IPS DF 6.9 (cell line): ENCODE results near the gene CAPN12.

Source experiments
- DNase-seq: peaks from one replicate; pipeline ENCODE4 v3.0.0-alpha.2; 2013; ENCODE audit warnings: low read depth, low spot score
- H3K27ac ChIP-seq: one replicate; pipeline ENCODE4 v1.5.1; 2013; ENCODE audit warnings: low read length, control low read depth
- H3K27me3 ChIP-seq: 2 replicates; pipeline ENCODE4 v1.6.1; 2013; ENCODE audit warnings: mild to moderate bottlenecking, low read length; ENCODE audit not compliant: control insufficient read depth, insufficient read depth
- H3K36me3 ChIP-seq: 2 replicates; pipeline ENCODE4 v1.6.1; 2013; ENCODE audit warnings: low read length; ENCODE audit not compliant: control insufficient read depth, insufficient read depth
- H3K4me1 ChIP-seq: 2 replicates; pipeline ENCODE4 v1.6.1; 2013; ENCODE audit warnings: low read length; ENCODE audit not compliant: control insufficient read depth, insufficient read depth
- H3K4me3 ChIP-seq: 2 replicates; pipeline ENCODE4 v1.5.1; 2013; ENCODE audit warnings: mild to moderate bottlenecking, low read length
- H3K9me3 ChIP-seq: 2 replicates; pipeline ENCODE4 v1.6.1; 2013; ENCODE audit warnings: low read length, inconsistent platforms; ENCODE audit not compliant: control insufficient read depth, insufficient read depth
- WGBS: extraction: QIAGEN DNeasy Blood & Tissue Kit; methylation state at CpG from one replicate; pipeline ENCODE4 v1.1.7; 2013; ENCODE audit warnings: mixed read lengths, missing lambda C conversion rate; ENCODE audit not compliant: insufficient read length, insufficient coverage; 5-methylcytosine and 5-hydroxymethylcytosine counted together

The CAPN12 gene

GRCh38 chr19:38723990-38724854 is 20.1 kb downstream of the CAPN12 start:
- Histone ChIP-seq H3K4me1 (no peaks in the 10 kb centered on the region), H3K27ac (no peak overlapping the region)
- WGBS: no CpG with 5 or more reads among the region's 42 CpGs

GRCh38 chr19:38723606-38723965 is 20.7 kb downstream of the CAPN12 start:
- Histone ChIP-seq H3K36me3 (peaks cover 78% of the 10 kb centered on the region), H3K4me3 (no peak overlapping the region), H3K27ac (no peak overlapping the region), H3K9me3 (no peaks in the 10 kb centered on the region), H3K27me3 (no peaks in the 10 kb centered on the region), H3K4me1 (no peaks in the 10 kb centered on the region)
- no CpG with 5 or more reads among the region's 11 CpGs for WGBS
- DNase-seq: no peak

More at GRCh38 chr19:38723990-38724854, 20.1 kb downstream of the CAPN12 start:
- DNase-seq: no peak
- H3K4me3 ChIP-seq: no peak overlapping the region
- H3K9me3 ChIP-seq: no peaks in the 10 kb centered on the region
- H3K27me3 ChIP-seq: no peaks in the 10 kb centered on the region
- H3K36me3 ChIP-seq: peaks cover 80% of the 10 kb centered on the region

- Histone ChIP-seq H3K36me3 (peaks cover 78% of the 10 kb centered on the region), H3K27ac (no peak overlapping the region), H3K27me3 (no peaks in the 10 kb centered on the region), H3K4me3 (no peak overlapping the region), H3K9me3 (no peaks in the 10 kb centered on the region), H3K4me1 (no peaks in the 10 kb centered on the region)
- DNase-seq: no peak
- no CpG with 5 or more reads among the region's 10 CpGs for WGBS
These were observed 21.2 kb downstream of the CAPN12 start for GRCh38 chr19:38722947-38723605.

GRCh38 chr19:38721979-38722773 is 22.1 kb downstream of the CAPN12 start:
- H3K36me3 ChIP-seq: peaks cover 80% of the 10 kb centered on the region
- no peaks in the 10 kb centered on the region for H3K9me3 ChIP-seq
- no CpG with 5 or more reads among the region's 17 CpGs for WGBS
- no peaks in the 10 kb centered on the region for H3K4me1 ChIP-seq
- no peak overlapping the region for H3K27ac ChIP-seq
- no peak overlapping the region for H3K4me3 ChIP-seq
- H3K27me3 ChIP-seq: no peaks in the 10 kb centered on the region
- DNase-seq: no peak

- H3K27ac ChIP-seq: no peak overlapping the region
- H3K9me3 ChIP-seq: no peaks in the 10 kb centered on the region
- H3K4me3 ChIP-seq: no peak overlapping the region
- DNase-seq: no peak
- peaks cover 79% of the 10 kb centered on the region for H3K36me3 ChIP-seq
- WGBS: no CpG with 5 or more reads among the region's 20 CpGs
- no peaks in the 10 kb centered on the region for H3K27me3 ChIP-seq
- no peaks in the 10 kb centered on the region for H3K4me1 ChIP-seq
These were observed 22.8 kb downstream of the CAPN12 start for GRCh38 chr19:38721496-38721895.

GRCh38 chr19:38720559-38721236 is 23.6 kb downstream of the CAPN12 start:
- Histone ChIP-seq H3K9me3 (no peaks in the 10 kb centered on the region), H3K4me1 (no peaks in the 10 kb centered on the region), H3K27ac (no peak overlapping the region), H3K4me3 (no peak overlapping the region), H3K36me3 (peaks cover 79% of the 10 kb centered on the region), H3K27me3 (no peaks in the 10 kb centered on the region)
- no CpG with 5 or more reads among the region's 15 CpGs for WGBS
- no peak for DNase-seq

GRCh38 chr19:38719761-38720558 is 24.3 kb downstream of the CAPN12 start:
- Histone ChIP-seq H3K36me3 (peaks cover 72% of the 10 kb centered on the region), H3K4me3 (no peak overlapping the region), H3K9me3 (no peaks in the 10 kb centered on the region), H3K27me3 (no peaks in the 10 kb centered on the region), H3K4me1 (no peaks in the 10 kb centered on the region), H3K27ac (no peak overlapping the region)
- no CpG with 5 or more reads among the region's 24 CpGs for WGBS
- no peak for DNase-seq

- no peak for DNase-seq
- Histone ChIP-seq H3K36me3 (peaks cover 63% of the 10 kb centered on the region), H3K4me3 (no peak overlapping the region), H3K27me3 (no peaks in the 10 kb centered on the region), H3K4me1 (no peaks in the 10 kb centered on the region), H3K27ac (no peak overlapping the region), H3K9me3 (no peaks in the 10 kb centered on the region)
- WGBS: no CpG with 5 or more reads among the region's 24 CpGs
These were observed 25.3 kb downstream of the CAPN12 start for GRCh38 chr19:38718747-38719543.

- no peaks in the 10 kb centered on the region for H3K27me3 ChIP-seq
- H3K27ac ChIP-seq: no peak overlapping the region
- H3K4me1 ChIP-seq: no peaks in the 10 kb centered on the region
- no CpG with 5 or more reads among the region's 11 CpGs for WGBS
- no peak for DNase-seq
- H3K36me3 ChIP-seq: peaks cover 58% of the 10 kb centered on the region
- no peak overlapping the region for H3K4me3 ChIP-seq
- H3K9me3 ChIP-seq: no peaks in the 10 kb centered on the region
These were observed 26.4 kb downstream of the CAPN12 start for GRCh38 chr19:38717855-38718254.
